Lower leg skin (tissue), 4 donors: ENCODE data around the gene MAP4K5. TPM values are rescaled to one million over a fixed set of nuclear protein-coding genes. Genes with fewer than 3 reads are reported as not detected.

Source experiments
- DNase-seq, 2 donors: peaks; one replicate each; pipeline ENCODE4 v3.0.0-alpha.2; 2019; ENCODE audit warnings: low spot score in 2 of 2
- H3K4me3 ChIP-seq: fragments of 200-600 bp; sonication (generic); 2 replicates; pipeline ENCODE4 v1.5.1; 2017; ENCODE audit warnings: mild to moderate bottlenecking, low read depth; ENCODE audit not compliant: poor library complexity, severe bottlenecking
- CTCF ChIP-seq, 3 donors: fragments of 450-650 bp; IDR thresholded peaks; one replicate each; pipeline ENCODE4 v1.5.1; 2016; ENCODE audit warnings: antibody characterized with exemption in 3 of 3, mild to moderate bottlenecking in 3 of 3, moderate library complexity in 2 of 3
- POLR2A ChIP-seq, 2 donors: fragments of 450-650 bp; IDR thresholded peaks; one replicate each; pipeline ENCODE4 v1.6.1; 2016 to 2017; ENCODE audit warnings: antibody characterized with exemption in 2 of 2, mild to moderate bottlenecking in 1 of 2, moderate library complexity in 1 of 2
- WGBS, 2 donors: methylation state at CpG; one replicate each; pipeline ENCODE4 v1.1.5; 2018; 5-methylcytosine and 5-hydroxymethylcytosine counted together
- intact Hi-C: fragments of 100-400 bp; cut with DNase I; formaldehyde crosslinking; loops from one replicate; pipeline ENCODE4 v1.15.0; 2023; ENCODE audit warnings: low total_unique reads
- total RNA-seq, 4 donors: library from RNA; depleted of rRNA; stranded (reverse); fragments of >200 nt; gene quantifications; one replicate each; pipeline ENCODE4 v1.1.0, GENCODE V29; 2016

Gene MAP4K5
- total RNA-seq, 4 donors from 2014 or later = 119 to 292 (median 218) TPM

GRCh38 chr14:50462111-50462510, 70.3 kb downstream of the MAP4K5 start:
- TF ChIP-seq CTCF (IDR thresholded peaks at IDR 0.05) (no peak), POLR2A (IDR thresholded peaks at IDR 0.05) (no peak)
- intact Hi-C loops = no loop called here
- no peak for DNase-seq
- 94 to 98% methylated on average over 2 of the region's 2 CpGs for WGBS, 2 donors
- H3K4me3 ChIP-seq = no peak overlapping the region

GRCh38 chr14:50453869-50454268, 78.5 kb downstream of the MAP4K5 start:
- TF ChIP-seq POLR2A (IDR thresholded peaks at IDR 0.05) (no peak), CTCF (IDR thresholded peaks at IDR 0.05) (no peak)
- 99% methylated on average over 2 of the region's 2 CpGs for WGBS, 2 donors
- H3K4me3 ChIP-seq = no peak overlapping the region
- intact Hi-C loops = no loop called here
- no peak for DNase-seq

GRCh38 chr14:50452979-50453705, 79.2 kb downstream of the MAP4K5 start:
- DNase-seq = no peak
- TF ChIP-seq POLR2A (IDR thresholded peaks at IDR 0.05) (no peak), CTCF (IDR thresholded peaks at IDR 0.05) (no peak)
- WGBS, 2 donors = 46 to 49% methylated on average over 3 of the region's 3 CpGs
- no peak overlapping the region for H3K4me3 ChIP-seq
- intact Hi-C loops = no loop called here

GRCh38 chr14:50452296-50452695, 80.1 kb downstream of the MAP4K5 start:
- WGBS, 2 donors = 50 to 62% methylated on average over 1 of the region's 1 CpG
- no peak for DNase-seq
- no peak for TF ChIP-seq CTCF (IDR thresholded peaks at IDR 0.05)
- no peak for TF ChIP-seq POLR2A (IDR thresholded peaks at IDR 0.05)
- H3K4me3 ChIP-seq = no peak overlapping the region
- intact Hi-C loops = no loop called here

- WGBS, 2 donors = 92 to 96% methylated on average over 6 of the region's 6 CpGs
- intact Hi-C loops = no loop called here
- DNase-seq = no peak
- TF ChIP-seq POLR2A (IDR thresholded peaks at IDR 0.05) (no peak), CTCF (IDR thresholded peaks at IDR 0.05) (no peak)
- no peak overlapping the region for H3K4me3 ChIP-seq
Observed at GRCh38 chr14:50451854-50452253, 80.5 kb downstream of the MAP4K5 start.

- DNase-seq = no peak
- intact Hi-C loops = no loop called here
- TF ChIP-seq CTCF (IDR thresholded peaks at IDR 0.05) = no peak
- TF ChIP-seq POLR2A (IDR thresholded peaks at IDR 0.05) = no peak
- no peak overlapping the region for H3K4me3 ChIP-seq
- 29 to 42% methylated on average over 1 of the region's 1 CpG for WGBS, 2 donors
Observed at GRCh38 chr14:50447461-50447860, 84.9 kb downstream of the MAP4K5 start.
